ENCODE results near the gene ADCK2.
"Not testable (repeated sequence)": the region's sequence is repeated elsewhere in the genome, so short reads cannot be mapped to it uniquely, and the experiment has no call there.

The ADCK2 gene

GRCh38 chr7:140674899-140675701, 2.4 kb downstream of the ADCK2 start:
- peak; percentile 36 for DNase-seq (ENCODE audit: low read depth, low spot score)
- H3K9ac ChIP-seq (ENCODE audit: insufficient read length, low read depth), result no peak overlapping the region
- peaks cover 6% of the 10 kb centered on the region for H3K36me3 ChIP-seq (ENCODE audit: insufficient read depth, insufficient read length, low read length)
- TF ChIP-seq ZNF274 (IDR thresholded peaks at IDR 0.05; ENCODE audit: low read depth, low read length), result no peak
- TF ChIP-seq SUZ12 (IDR thresholded peaks at IDR 0.05; ENCODE audit: extremely low read depth, insufficient read depth, insufficient read length), result no peak
- TF ChIP-seq YY1 (IDR thresholded peaks at IDR 0.05; ENCODE audit: insufficient read depth, insufficient read length), result no peak
- H3K9me3 ChIP-seq (ENCODE audit: insufficient read depth, low read length), result no peaks in the 10 kb centered on the region
- no peak overlapping the region for H3K4me3 ChIP-seq (ENCODE audit: insufficient read length, low read depth)
- peaks cover 17% of the 10 kb centered on the region for H3K27me3 ChIP-seq (ENCODE audit: insufficient read depth, insufficient read length)
- peaks cover 5% of the 10 kb centered on the region for H3K4me1 ChIP-seq (ENCODE audit: insufficient read depth, insufficient read length)

DNA sequence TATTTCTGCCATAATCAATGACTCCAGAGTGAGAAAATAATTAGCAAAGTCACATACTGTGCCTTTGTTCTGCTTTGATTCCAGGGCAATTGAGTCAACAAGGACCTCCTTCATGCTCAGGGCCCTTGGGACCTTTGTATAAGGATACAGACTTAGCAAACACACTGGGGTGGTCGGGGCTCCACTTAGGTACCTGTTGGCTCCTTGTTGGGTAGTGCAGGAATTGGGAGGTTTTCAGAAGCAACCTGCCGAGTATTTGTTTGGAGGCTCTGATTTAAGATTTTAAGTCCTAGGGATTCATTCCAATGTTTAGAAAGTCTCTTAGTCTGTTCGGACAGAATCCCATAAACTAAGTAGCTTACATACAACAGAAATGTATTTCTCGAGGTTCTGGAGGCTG, 3.0 kb downstream of the ADCK2 start:
- Histone ChIP-seq H3K9me3 (ENCODE audit: insufficient read depth, low read length) (no peaks in the 10 kb centered on the region), H3K9ac (ENCODE audit: insufficient read length, low read depth) (no peak overlapping the region), H3K27me3 (ENCODE audit: insufficient read depth, insufficient read length) (peaks cover 17% of the 10 kb centered on the region), H3K4me3 (ENCODE audit: insufficient read length, low read depth) (no peak overlapping the region), H3K4me1 (ENCODE audit: insufficient read depth, insufficient read length) (peaks cover 5% of the 10 kb centered on the region), H3K36me3 (ENCODE audit: insufficient read depth, insufficient read length, low read length) (peaks cover 8% of the 10 kb centered on the region)
- DNase-seq (ENCODE audit: low read depth, low spot score), result no peak
- TF ChIP-seq YY1 (IDR thresholded peaks at IDR 0.05; ENCODE audit: insufficient read depth, insufficient read length), result no peak
- TF ChIP-seq SUZ12 (IDR thresholded peaks at IDR 0.05; ENCODE audit: extremely low read depth, insufficient read depth, insufficient read length), result no peak
- no peak for TF ChIP-seq ZNF274 (IDR thresholded peaks at IDR 0.05; ENCODE audit: low read depth, low read length)

DNA sequence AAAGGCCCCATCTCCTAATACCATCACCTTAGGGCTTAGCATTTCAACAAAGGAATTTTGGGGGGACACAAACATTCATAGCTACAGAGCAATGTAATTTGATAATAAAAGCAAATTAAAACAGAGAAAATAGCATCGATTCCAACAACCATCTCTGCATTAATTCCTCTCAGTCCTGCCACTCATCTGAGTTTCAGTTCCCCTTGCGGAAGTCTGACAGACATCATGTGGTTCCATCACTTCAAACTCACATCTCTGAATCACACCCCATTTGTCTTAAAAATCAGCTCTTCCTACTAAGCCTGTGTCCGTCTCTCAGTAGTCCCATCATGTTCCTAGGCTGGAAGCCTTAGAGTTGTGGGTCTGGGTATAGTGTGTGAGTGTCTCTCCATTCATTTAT, 3.6 kb downstream of the ADCK2 start:
- Histone ChIP-seq H3K9me3 (ENCODE audit: insufficient read depth, low read length) (no peaks in the 10 kb centered on the region), H3K4me1 (ENCODE audit: insufficient read depth, insufficient read length) (peaks cover 5% of the 10 kb centered on the region)
- TF ChIP-seq ZNF274 (IDR thresholded peaks at IDR 0.05; ENCODE audit: low read depth, low read length) (no peak), SUZ12 (IDR thresholded peaks at IDR 0.05; ENCODE audit: extremely low read depth, insufficient read depth, insufficient read length) (no peak), YY1 (IDR thresholded peaks at IDR 0.05; ENCODE audit: insufficient read depth, insufficient read length) (no peak)

GRCh38 chr7:140676956-140677355, 4.2 kb downstream of the ADCK2 start:
- H3K9ac ChIP-seq (ENCODE audit: insufficient read length, low read depth); H3K4me1 ChIP-seq (ENCODE audit: insufficient read depth, insufficient read length); DNase-seq (ENCODE audit: low read depth, low spot score); H3K9me3 ChIP-seq (ENCODE audit: insufficient read depth, low read length); H3K4me3 ChIP-seq (ENCODE audit: insufficient read length, low read depth): not testable (repeated sequence)
- Histone ChIP-seq H3K36me3 (ENCODE audit: insufficient read depth, insufficient read length, low read length) (peaks cover 11% of the 10 kb centered on the region), H3K27me3 (ENCODE audit: insufficient read depth, insufficient read length) (peaks cover 14% of the 10 kb centered on the region)

More for the DNA sequence above, 3.6 kb downstream of the ADCK2 start:
- Histone ChIP-seq H3K27me3 (ENCODE audit: insufficient read depth, insufficient read length) (peaks cover 17% of the 10 kb centered on the region), H3K9ac (ENCODE audit: insufficient read length, low read depth) (no peak overlapping the region), H3K36me3 (ENCODE audit: insufficient read depth, insufficient read length, low read length) (peaks cover 11% of the 10 kb centered on the region), H3K4me3 (ENCODE audit: insufficient read length, low read depth) (no peak overlapping the region)
- DNase-seq (ENCODE audit: low read depth, low spot score), result no peak

- DNase-seq (ENCODE audit: low read depth, low spot score), result no peak
- Histone ChIP-seq H3K27me3 (ENCODE audit: insufficient read depth, insufficient read length) (peaks cover 10% of the 10 kb centered on the region), H3K9ac (ENCODE audit: insufficient read length, low read depth) (no peak overlapping the region), H3K4me1 (ENCODE audit: insufficient read depth, insufficient read length) (peaks cover 2% of the 10 kb centered on the region), H3K36me3 (ENCODE audit: insufficient read depth, insufficient read length, low read length) (peaks cover 11% of the 10 kb centered on the region), H3K9me3 (ENCODE audit: insufficient read depth, low read length) (no peaks in the 10 kb centered on the region), H3K4me3 (ENCODE audit: insufficient read length, low read depth) (no peak overlapping the region)
- no peak for TF ChIP-seq YY1 (IDR thresholded peaks at IDR 0.05; ENCODE audit: insufficient read depth, insufficient read length)
- no peak for TF ChIP-seq SUZ12 (IDR thresholded peaks at IDR 0.05; ENCODE audit: extremely low read depth, insufficient read depth, insufficient read length)
- no peak for TF ChIP-seq ZNF274 (IDR thresholded peaks at IDR 0.05; ENCODE audit: low read depth, low read length)
Observed at GRCh38 chr7:140677496-140677895, 4.8 kb downstream of the ADCK2 start.

GRCh38 chr7:140678081-140678815, 5.5 kb downstream of the ADCK2 start:
- peaks cover 10% of the 10 kb centered on the region for H3K27me3 ChIP-seq (ENCODE audit: insufficient read depth, insufficient read length)
- H3K9me3 ChIP-seq (ENCODE audit: insufficient read depth, low read length), result no peaks in the 10 kb centered on the region
- DNase-seq (ENCODE audit: low read depth, low spot score), result no peak
- H3K9ac ChIP-seq (ENCODE audit: insufficient read length, low read depth), result no peak overlapping the region
- TF ChIP-seq SUZ12 (IDR thresholded peaks at IDR 0.05; ENCODE audit: extremely low read depth, insufficient read depth, insufficient read length) (no peak), YY1 (IDR thresholded peaks at IDR 0.05; ENCODE audit: insufficient read depth, insufficient read length) (no peak), ZNF274 (IDR thresholded peaks at IDR 0.05; ENCODE audit: low read depth, low read length) (no peak)
- peaks cover 2% of the 10 kb centered on the region for H3K4me1 ChIP-seq (ENCODE audit: insufficient read depth, insufficient read length)
- H3K36me3 ChIP-seq (ENCODE audit: insufficient read depth, insufficient read length, low read length), result peaks cover 11% of the 10 kb centered on the region
- no peak overlapping the region for H3K4me3 ChIP-seq (ENCODE audit: insufficient read length, low read depth)

- Histone ChIP-seq H3K9me3 (ENCODE audit: insufficient read depth, low read length) (no peaks in the 10 kb centered on the region), H3K9ac (ENCODE audit: insufficient read length, low read depth) (no peak overlapping the region), H3K27me3 (ENCODE audit: insufficient read depth, insufficient read length) (peaks cover 4% of the 10 kb centered on the region), H3K4me1 (ENCODE audit: insufficient read depth, insufficient read length) (peaks cover 2% of the 10 kb centered on the region), H3K4me3 (ENCODE audit: insufficient read length, low read depth) (no peak overlapping the region), H3K36me3 (ENCODE audit: insufficient read depth, insufficient read length, low read length) (peaks cover 11% of the 10 kb centered on the region)
- DNase-seq (ENCODE audit: low read depth, low spot score), result no peak
- no peak for TF ChIP-seq SUZ12 (IDR thresholded peaks at IDR 0.05; ENCODE audit: extremely low read depth, insufficient read depth, insufficient read length)
- TF ChIP-seq ZNF274 (IDR thresholded peaks at IDR 0.05; ENCODE audit: low read depth, low read length), result no peak
- no peak for TF ChIP-seq YY1 (IDR thresholded peaks at IDR 0.05; ENCODE audit: insufficient read depth, insufficient read length)
Observed at GRCh38 chr7:140678816-140679130, 6.0 kb downstream of the ADCK2 start.
